ENCODE measurements around the gene PCK1.

DNA sequence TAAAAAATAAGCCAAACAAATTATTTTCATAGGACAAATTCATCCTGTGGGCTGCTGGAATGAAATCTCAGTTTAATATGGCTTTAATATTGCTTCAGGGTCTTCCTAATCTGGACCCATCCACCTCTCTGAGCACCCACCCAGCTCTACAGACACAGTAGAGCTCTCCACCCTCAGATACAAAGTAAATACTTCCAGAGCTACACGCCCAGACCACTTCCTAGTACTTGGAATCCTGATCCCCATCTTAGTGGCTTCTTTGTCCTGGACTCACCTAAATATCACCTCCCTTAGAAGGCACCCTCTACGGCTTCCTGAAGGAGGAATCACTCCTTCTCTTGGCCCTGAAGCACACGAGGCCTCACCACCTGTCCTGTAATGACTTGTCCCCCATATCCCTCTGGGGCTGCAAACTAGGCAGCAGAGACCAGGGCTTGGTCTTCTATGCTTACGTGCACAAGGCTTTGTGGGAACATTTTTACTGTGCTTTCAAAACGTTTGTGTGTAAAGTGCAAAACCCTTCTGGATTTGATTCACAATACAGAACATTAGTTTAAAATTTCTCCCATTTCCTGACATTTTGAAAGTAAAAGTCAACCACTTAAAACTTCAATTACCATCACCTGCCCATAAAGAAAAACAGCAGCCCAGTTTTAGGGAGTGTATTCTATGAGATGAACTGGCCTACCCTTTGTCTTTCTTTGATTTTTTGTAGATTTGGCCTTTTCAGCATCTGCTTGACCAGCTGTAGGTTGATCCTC, 38.4 kb upstream of the PCK1 start:
- TF ChIP-seq YY1 (IDR thresholded peaks at IDR 0.05; ENCODE audit: insufficient read depth, insufficient read length) (no peak), ZNF274 (IDR thresholded peaks at IDR 0.05; ENCODE audit: low read depth, low read length) (no peak), SUZ12 (IDR thresholded peaks at IDR 0.05; ENCODE audit: extremely low read depth, insufficient read depth, insufficient read length) (no peak)
